Measurements from ENCODE around the gene NME7.
"Not testable (repeated sequence)": the region's sequence is repeated elsewhere in the genome, so short reads cannot be mapped to it uniquely, and the experiment has no call there.

The NME7 gene

GRCh38 chr1:169217636-169218035, 150.0 kb downstream of the NME7 start:
- DNase-seq (ENCODE audit: low spot score): no peak

DNA sequence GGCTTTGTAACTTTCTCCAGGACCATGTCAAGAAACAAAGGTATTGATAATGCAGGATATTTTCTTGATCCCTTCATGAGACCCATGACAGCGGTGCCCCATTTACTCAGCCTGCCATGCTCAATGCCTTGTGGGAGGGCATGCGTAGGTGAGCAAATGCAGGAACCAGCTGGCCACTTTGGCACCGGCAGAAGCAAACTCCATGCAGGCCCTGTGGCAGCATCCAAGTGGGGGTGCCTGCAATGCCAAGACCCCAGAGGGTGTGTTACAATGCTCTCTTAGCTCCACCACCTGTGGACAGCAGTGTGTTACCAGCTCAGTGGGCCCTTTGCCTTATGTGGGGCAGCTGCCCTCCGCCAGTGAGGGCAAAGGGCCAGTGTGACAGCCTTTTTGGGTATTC, 153.0 kb downstream of the NME7 start:
- DNase-seq (ENCODE audit: low spot score): no peak

DNA sequence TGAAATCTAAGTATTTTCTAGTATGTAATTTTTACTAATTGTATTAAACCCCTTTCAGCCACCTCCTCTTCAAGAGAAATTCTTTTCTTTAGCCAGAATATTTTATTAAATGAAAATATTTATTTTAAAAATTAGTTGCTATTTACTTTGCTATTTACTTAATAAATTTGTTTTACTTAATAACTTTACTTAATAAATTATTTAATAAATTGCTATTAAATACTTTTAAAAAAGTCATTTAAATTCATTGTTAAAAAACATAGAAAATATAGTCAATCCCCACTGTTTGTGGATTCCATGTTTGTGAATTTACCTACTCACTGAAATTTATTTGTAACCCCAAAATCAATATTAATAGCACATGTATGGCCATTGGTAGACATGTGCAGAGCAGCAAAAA, 155.5 kb downstream of the NME7 start:
- no peak for DNase-seq (ENCODE audit: low spot score)

GRCh38 chr1:169207797-169208520, 159.6 kb downstream of the NME7 start:
- DNase-seq (ENCODE audit: low spot score): no peak

DNA sequence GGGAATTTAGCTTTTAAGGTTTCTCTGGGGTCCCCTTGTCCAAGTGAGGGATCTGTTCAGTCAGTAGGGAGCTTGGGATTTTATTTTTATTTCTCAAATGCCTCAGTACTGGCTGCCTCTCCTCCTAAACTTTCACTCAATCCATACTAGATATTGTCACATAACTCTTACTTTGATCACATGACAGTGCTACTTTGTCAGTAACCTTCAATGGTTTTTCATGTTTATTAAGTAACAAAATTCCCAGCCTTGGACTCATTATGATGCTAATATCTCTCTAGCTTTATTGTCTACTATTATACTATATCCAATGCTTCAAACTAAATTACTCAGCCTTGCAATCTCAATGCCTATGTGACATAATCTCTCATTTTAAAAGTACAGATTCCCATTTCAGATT, 163.4 kb downstream of the NME7 start:
- no peak for DNase-seq (ENCODE audit: low spot score)

GRCh38 chr1:169202791-169203665, 164.6 kb downstream of the NME7 start:
- DNase-seq (ENCODE audit: low spot score): no peak

GRCh38 chr1:169201084-169201619, 166.4 kb downstream of the NME7 start:
- DNase-seq (ENCODE audit: low spot score): no peak

GRCh38 chr1:169200319-169200718, 167.3 kb downstream of the NME7 start:
- DNase-seq (ENCODE audit: low spot score): no peak

- no peak for DNase-seq (ENCODE audit: low spot score)
These were observed 171.0 kb downstream of the NME7 start for GRCh38 chr1:169196581-169196980.

GRCh38 chr1:169196161-169196560, 171.4 kb downstream of the NME7 start:
- DNase-seq (ENCODE audit: low spot score): no peak

GRCh38 chr1:169193191-169193850, 174.3 kb downstream of the NME7 start:
- DNase-seq (ENCODE audit: low spot score): no peak

GRCh38 chr1:169186106-169186505, 181.5 kb downstream of the NME7 start:
- DNase-seq (ENCODE audit: low spot score): no peak

GRCh38 chr1:169184812-169185211, 182.8 kb downstream of the NME7 start:
- no peak for DNase-seq (ENCODE audit: low spot score)

- no peak for DNase-seq (ENCODE audit: low spot score)
These were observed 187.4 kb downstream of the NME7 start for GRCh38 chr1:169180174-169180573.

GRCh38 chr1:169179431-169179830, 188.2 kb downstream of the NME7 start:
- not testable (repeated sequence) for DNase-seq (ENCODE audit: low spot score)

- DNase-seq (ENCODE audit: low spot score): no peak
These were observed 192.1 kb downstream of the NME7 start for GRCh38 chr1:169175461-169175860.

DNA sequence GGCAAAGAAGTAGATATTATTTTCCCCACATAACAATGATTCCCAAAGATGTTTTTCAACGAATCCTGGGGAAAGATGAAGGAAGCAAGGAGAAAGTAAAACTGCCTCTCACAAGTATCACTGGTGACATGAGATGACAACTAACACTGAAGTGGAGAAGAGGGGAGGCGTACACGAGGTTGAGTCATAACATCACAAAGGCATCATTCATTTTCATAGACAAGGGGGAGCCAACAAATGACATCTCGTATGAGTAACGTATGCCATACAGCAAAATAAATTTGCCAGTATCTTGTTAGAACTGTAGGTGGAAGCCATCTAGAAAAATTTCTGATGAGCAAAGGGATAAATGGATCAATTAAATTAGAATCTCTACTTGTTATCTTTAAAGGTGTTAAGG, 204.5 kb downstream of the NME7 start:
- DNase-seq (ENCODE audit: low spot score): no peak

DNA sequence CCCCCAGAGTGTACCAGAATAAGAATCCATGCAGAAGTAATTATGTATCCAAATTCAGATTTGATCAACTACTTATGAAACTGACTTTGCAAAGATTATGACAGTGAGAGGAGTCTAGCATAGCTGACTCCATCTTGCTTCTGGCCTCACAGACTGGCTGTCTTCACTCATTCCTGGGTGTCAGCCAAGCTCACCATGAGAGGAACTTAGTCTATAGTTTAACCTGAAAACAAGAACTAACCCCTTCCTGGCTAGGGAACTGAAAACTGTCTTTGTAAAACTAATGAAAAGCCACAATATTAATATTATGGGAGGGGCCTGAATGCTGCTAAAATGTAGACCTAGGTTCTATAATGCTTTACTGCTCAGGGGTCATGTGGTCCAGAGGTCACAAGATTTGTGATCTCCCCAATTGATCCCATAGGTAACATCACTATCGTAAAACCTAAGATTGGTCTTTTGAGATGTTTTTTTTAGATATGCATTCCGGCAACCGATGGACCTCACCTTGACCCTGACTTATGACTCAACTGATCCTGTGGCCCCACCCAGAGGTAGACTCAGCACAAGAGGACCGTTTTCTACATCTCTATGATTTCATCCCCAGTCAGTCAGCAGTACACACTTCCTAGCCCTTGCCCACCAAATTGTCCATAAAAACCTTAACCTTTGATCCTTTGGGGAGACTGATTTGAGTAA, 206.0 kb downstream of the NME7 start:
- no peak for DNase-seq (ENCODE audit: low spot score)

GRCh38 chr1:169160845-169161495, 206.6 kb downstream of the NME7 start:
- DNase-seq (ENCODE audit: low spot score): no peak

GRCh38 chr1:169156580-169156979, 211.0 kb downstream of the NME7 start:
- no peak for DNase-seq (ENCODE audit: low spot score)

DNA sequence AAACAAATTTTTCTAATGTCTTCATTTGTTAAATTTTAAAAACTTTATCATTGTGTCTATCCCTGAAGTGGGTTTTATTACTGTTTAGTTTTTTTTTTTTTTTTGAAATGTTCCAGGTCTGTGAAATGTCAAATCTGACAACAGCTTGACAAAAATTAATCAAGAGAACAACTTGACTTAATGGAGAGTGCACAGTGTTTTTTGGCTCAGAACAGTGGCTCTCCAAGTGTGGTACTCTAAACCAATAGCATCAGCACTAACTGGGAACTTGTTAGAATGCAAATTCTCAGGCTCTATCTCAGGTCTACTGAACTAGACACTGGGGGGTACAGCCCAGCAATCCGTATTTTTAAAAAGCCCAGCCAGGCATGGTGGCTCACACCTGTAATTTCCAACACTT, 211.9 kb downstream of the NME7 start:
- DNase-seq (ENCODE audit: low spot score): no peak

All from LoVo (cell line).